Measurements from ENCODE around the gene ETV3.

Gene ETV3

GRCh38 chr1:157092831-157093230 is 45.4 kb downstream of the ETV3 start:
- TF ChIP-seq REST (IDR thresholded peaks at IDR 0.05; ENCODE audit: insufficient read depth in 1 of 2, low read depth in 2 of 2, low read length in 2 of 2) = no peak

- no peak for TF ChIP-seq POLR2AphosphoS5 (IDR thresholded peaks at IDR 0.05; ENCODE audit: low read depth, low read length)
- TF ChIP-seq TAF1 (IDR thresholded peaks at IDR 0.05; ENCODE audit: borderline replicate concordance, insufficient read depth, low read length) = no peak
- TF ChIP-seq REST (IDR thresholded peaks at IDR 0.05; ENCODE audit: insufficient read depth in 1 of 2, low read depth in 2 of 2, low read length in 2 of 2) = no peak
- TF ChIP-seq FOXP2 (optimal IDR thresholded peaks at IDR 0.05; ENCODE audit: borderline replicate concordance, extremely low read depth, extremely low read length, insufficient read depth) = no peak
- TF ChIP-seq SIN3A (IDR thresholded peaks at IDR 0.05; ENCODE audit: borderline replicate concordance, insufficient read depth, low read length) = no peak
Measured at GRCh38 chr1:157091668-157092273, 46.4 kb downstream of the ETV3 start.

- TF ChIP-seq REST (IDR thresholded peaks at IDR 0.05; ENCODE audit: insufficient read depth in 1 of 2, low read depth in 2 of 2, low read length in 2 of 2) = no peak
- no peak for TF ChIP-seq POLR2AphosphoS5 (IDR thresholded peaks at IDR 0.05; ENCODE audit: low read depth, low read length)
- no peak for TF ChIP-seq SIN3A (IDR thresholded peaks at IDR 0.05; ENCODE audit: borderline replicate concordance, insufficient read depth, low read length)
Measured at GRCh38 chr1:157091186-157091585, 47.0 kb downstream of the ETV3 start.

GRCh38 chr1:157090771-157091170 is 47.4 kb downstream of the ETV3 start:
- no peak for TF ChIP-seq FOXP2 (optimal IDR thresholded peaks at IDR 0.05; ENCODE audit: borderline replicate concordance, extremely low read depth, extremely low read length, insufficient read depth)
- no peak for TF ChIP-seq TAF1 (IDR thresholded peaks at IDR 0.05; ENCODE audit: borderline replicate concordance, insufficient read depth, low read length)
- TF ChIP-seq POLR2AphosphoS5 (IDR thresholded peaks at IDR 0.05; ENCODE audit: low read depth, low read length) = no peak
- no peak for TF ChIP-seq SIN3A (IDR thresholded peaks at IDR 0.05; ENCODE audit: borderline replicate concordance, insufficient read depth, low read length)
- no peak for TF ChIP-seq REST (IDR thresholded peaks at IDR 0.05; ENCODE audit: insufficient read depth in 1 of 2, low read depth in 2 of 2, low read length in 2 of 2)

GRCh38 chr1:157090196-157090647 is 48.0 kb downstream of the ETV3 start:
- no peak for TF ChIP-seq POLR2AphosphoS5 (IDR thresholded peaks at IDR 0.05; ENCODE audit: low read depth, low read length)
